NT2/D1 (cell line): ENCODE data around the gene ADGB.

Experiments used
- YY1 ChIP-seq: IDR thresholded peaks from 2 replicates; pipeline ENCODE4 v1.6.1; 2011; ENCODE audit not compliant: insufficient read length, insufficient read depth
- ZNF274 ChIP-seq: IDR thresholded peaks from 2 replicates; pipeline ENCODE4 v1.6.1; 2011; ENCODE audit warnings: mild to moderate bottlenecking, low read depth, low read length

- TF ChIP-seq YY1: no peak
- TF ChIP-seq ZNF274: no peak
Measured at GRCh38 chr6:146636481-146636880, 37.7 kb downstream of the ADGB start.
